ENCODE data around the gene RBM19. TPM values are rescaled to one million over a fixed set of nuclear protein-coding genes. Genes with fewer than 3 reads are reported as not detected.

Gene RBM19
- total RNA-seq, 1 experiment from 2014 or later = 40.2 TPM

DNA sequence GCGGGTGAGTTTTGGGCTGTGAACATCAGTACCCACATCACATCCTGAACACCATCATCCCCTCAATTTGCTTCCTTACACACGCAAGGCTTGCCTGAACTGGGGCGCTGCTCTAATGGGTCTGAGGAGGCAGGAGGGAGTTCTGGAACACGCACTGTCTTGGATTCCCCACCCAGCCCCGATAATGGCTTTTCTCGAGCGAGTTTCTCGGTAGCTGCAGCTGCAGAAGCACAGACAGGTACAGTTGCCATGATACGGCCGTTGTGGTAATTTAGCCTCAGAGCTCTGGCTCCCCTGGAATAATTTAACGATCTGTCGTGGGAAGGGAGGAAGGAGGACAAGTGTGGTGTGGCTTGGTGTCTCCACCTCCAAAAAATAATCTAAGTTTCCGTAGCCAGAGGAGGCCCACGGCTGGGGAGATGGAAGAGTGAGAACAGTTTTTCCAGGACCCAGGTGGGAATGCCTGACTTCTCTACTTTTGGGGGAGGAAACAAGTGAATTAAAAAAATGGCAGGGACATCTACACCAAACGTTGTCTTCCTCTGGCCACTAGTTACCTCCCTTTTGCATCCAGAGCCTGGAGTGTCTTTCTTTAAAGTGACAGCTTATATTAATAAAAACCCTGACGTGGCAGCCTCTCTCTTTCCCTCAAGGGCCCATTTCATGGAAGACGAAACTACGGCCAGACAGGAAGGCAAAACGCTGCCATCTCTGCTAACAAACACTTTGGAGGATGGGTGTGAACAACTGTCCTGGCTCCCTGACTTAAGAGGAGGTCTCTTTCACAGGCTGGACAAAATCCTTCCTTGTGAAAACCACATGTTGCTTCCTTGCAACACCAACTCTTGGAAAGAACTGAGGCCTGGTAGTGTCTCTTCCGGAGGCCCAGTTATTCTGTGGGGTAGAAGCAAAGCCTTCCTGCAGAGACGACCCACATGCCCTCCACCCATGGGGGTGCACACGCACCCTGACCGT is 84.8 kb downstream of the RBM19 start:
- no peak for DNase-seq (ENCODE audit: low spot score)

DNA sequence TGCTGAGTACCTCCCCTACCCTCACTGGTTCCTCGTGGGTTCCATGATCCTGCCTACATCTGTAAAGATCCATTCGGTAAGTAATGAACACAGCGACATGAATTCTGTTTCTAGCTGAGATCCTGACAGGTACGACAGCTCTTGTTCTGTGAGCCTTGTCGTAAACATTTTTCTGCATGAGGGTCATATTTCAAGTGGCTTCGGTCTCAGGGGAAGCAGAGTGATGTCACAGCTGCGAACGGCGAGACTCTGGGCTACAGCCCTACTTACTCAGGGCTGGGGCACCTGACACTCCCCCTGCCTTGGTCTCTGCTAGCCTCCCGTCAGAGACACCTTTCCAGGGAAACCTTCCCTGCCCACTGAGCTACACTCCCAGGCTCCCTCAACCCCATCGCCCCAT is 85.8 kb downstream of the RBM19 start:
- DNase-seq (ENCODE audit: low spot score) = no peak

DNA sequence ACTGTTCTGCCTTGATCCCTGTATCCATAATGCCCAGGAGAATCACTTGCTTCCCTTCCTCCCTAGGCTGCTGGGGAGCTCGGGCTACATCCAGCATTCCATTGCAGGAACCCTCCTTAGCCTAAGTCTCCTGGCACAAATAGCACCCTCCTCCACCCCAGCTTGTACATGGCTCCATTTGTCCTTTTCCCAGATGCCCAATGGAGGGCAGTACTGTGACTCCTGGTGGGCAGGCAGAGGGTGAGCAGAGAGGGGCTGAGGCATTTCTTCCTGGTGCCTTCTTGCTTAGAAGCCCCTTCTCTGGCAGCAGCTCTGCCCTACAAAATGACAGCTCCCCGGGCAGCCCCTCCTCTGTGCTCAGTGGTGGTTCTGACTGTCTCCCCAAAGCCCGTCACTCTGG is 86.5 kb downstream of the RBM19 start:
- no peak for DNase-seq (ENCODE audit: low spot score)

DNA sequence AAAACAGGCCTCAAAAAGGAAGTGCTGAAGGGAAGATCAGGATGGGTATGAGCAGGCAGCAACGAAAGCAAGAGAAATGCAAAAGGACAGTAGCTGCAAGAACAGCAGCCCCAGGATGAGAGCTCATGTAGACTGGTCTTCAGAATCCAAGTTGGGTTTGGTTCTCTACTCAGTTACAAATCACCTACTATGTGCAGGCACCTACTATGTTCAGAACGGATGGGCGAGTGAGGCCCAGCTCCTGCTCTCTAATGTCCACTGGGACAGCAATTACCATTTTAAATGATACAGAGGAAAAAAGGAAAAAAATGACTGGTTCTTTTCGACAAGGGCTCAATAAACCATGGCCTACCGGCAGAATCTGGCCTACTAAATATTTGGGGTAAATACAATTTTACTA is 88.5 kb downstream of the RBM19 start:
- no peak for DNase-seq (ENCODE audit: low spot score)

DNA sequence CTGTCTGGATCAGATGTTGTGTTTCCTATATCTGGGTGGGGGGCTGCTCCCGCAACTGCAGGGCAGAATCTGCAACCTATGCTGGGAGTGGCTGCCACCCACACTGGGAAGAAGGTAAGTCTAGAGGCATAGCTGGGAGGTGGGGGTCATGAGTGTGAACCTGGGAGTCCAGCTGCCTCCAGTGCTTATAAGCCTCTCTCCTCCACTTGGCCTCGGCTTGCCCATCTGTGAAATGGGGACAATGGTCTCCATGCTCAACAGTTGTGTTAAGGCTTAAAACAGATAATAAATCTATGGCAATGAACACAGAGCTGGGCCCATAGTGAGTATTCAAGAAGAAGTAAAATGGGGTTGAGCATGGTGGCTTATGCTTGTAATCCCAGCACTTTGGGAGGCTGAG is 90.0 kb downstream of the RBM19 start:
- no peak for DNase-seq (ENCODE audit: low spot score)

DNA sequence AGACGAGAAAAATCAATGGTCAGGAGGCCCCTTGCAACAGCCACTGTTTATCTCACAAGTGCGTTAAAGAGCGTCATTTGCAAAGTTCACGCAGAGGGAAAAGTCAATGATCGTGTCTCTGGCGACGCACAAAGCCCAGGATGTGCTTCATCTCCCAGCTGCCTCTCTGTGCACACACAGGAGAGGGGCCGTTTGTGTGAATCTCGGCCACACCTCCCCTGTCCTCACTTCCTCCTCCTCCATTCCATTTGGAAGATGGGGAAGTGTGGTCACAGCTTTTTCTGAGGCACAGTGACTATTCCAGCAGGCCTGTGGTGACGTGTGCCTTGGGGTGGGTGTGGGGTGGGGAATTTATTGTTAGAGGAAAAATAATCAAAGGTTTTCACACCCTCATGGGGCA is 90.4 kb downstream of the RBM19 start:
- no peak for DNase-seq (ENCODE audit: low spot score)

DNA sequence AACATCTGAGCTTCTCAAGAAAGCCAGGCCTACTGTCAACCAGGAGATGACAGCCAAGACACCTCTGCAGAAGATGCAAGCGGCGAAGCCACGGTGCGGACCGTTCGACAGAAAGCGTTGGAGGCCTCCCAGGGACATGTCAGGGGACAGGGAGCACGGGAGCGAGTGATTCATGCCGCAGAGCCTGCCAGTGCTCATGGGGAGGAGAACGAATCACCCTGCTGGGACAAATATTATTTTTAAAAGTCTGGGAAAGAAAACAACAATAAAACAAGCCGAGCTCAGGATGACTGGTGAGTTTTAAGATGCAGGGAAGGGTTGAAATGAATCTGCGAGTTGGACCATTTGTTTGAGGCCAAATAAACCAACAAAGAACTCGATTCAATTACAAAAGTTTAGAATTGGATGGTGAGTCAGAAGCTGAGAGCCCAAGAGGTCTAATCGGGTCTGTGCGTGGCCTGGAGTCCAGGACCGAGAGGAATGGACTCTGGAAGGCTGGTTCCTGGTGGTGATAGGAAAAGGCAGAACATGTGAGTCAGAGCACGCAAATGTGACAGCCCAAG is 91.0 kb downstream of the RBM19 start:
- DNase-seq (ENCODE audit: low spot score) = no peak

DNA sequence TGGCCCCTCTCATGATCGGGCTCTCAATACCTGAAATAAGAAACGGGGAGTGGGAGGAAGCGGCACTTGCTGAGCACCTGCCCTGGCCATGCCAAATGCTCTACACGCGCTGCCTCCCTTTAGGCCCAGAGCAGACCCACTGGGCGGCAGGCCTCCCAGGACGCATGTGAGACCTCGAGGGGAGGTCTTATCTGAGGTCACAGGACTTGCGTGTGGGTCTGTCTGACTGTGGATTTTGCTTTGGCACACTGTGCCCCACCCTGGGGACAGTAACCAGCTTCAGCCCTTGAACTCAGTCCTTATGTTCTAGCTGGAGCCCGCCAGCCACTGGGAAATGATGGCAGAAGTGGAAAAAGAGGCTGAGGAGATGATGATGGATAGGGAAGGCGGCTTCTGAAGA is 91.8 kb downstream of the RBM19 start:
- DNase-seq (ENCODE audit: low spot score) = no peak

DNA sequence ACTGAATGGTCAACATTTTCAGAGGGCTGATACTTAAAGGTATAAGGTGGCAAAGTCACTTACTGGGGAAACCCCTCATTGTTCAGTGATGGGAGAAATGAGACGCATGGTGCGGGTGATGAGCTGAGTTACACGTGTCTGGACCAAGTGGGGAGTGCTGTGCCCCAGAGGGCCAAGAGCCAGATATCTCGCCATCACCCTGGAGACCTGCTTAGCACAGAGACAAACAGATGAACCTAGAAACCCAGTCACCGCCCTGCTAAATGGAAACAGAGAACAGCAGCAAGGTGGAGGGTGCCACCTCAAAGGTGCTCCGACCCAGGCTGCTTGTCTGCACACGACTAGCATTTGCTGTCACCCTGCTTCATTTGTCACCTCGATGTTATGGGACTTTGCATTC is 92.4 kb downstream of the RBM19 start:
- DNase-seq (ENCODE audit: low spot score) = no peak

DNA sequence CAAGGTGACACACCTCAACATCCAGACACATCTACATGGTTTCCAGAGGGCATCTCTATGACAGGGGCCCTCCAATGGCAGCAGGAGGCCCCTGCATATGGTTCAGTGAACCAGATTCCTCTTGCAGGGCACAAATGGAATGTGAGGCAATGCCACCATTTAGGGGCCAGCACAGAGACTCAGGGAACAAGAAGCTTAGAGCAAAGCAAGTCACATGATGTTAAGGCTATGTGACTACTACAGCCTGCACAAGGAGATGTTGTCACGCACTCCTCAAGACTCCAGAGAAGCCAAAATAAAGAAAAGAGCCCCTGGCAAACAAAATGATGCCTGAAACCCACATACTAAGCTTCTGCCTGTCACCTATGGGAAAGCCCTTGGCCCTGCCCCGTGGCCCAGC is 95.2 kb downstream of the RBM19 start:
- no peak for DNase-seq (ENCODE audit: low spot score)

DNA sequence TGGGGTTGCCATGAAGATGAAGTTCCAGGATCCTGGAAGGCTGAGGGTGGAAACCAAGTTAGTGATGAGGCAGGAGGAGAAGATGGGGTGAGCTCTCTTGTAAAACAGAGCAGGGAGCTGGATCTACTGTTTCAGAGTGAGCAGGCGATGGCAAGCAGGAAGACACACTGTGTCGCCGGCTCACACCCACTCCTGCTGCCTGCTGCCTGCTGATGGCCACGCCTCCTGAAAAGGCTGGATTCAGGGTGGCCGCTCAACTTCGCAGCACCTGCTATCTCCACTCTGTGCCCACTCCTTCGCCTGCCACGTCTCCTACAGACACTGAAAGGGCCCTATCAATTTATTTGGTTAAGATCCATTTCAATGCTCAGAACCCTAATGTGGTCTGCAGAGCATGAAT is 96.1 kb downstream of the RBM19 start:
- no peak for DNase-seq (ENCODE audit: low spot score)

DNA sequence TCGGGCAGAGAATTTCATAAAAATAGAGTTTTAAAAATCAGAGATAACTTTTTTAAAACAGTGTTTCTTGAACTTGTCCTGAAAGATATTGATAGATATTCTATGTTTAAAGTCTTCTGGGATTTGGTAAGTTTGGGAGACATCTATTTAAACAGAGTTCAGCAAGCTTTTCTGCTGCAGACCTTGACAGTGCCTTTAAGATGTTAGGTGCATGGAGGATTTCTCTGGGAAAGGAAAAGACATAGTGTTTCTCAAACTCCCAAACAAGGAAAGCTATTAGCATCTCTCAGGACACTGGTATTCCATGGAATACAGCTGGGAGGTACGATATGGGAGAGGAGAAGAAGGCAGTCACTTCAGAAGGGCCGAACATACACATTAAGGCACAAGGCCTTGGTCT is 97.8 kb downstream of the RBM19 start:
- DNase-seq (ENCODE audit: low spot score) = no peak

DNA sequence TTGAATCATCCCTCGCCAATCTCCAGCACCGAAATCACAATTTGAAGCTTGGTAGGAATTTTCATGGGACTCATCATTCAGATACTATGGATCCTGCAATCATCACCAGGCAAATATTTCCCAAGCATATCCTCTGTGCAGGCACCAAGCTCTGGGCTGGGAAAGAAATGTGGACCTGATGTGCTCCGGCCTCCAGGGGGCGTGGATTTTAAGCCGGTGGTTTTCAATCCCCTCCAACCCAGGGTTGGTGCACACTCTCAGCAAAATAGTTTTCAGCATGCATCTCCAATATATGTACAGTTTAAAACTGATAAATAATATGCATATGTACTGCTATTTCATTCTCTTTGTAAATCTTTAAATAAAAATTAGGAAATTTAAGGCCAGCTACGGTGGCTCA is 98.9 kb downstream of the RBM19 start:
- no peak for DNase-seq (ENCODE audit: low spot score)

DNA sequence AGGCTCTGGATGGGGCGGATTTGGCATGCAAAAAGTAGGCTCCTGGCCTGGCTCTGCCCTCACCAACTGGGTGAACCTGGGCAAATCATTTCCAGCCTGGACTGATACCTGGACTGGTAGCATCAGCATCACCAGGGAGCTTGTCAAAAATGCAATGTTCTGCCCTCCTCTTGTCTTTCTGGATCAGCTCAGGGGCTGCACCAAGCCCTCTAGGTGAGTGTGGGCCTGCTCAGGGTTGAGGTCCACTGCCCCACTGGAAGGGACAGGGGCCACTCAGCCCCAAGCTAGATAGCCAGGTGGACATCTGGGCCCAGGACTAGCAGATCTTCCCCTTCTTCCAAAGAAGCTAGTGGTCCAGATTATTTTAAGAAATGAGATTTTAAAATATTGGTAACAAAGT is 99.6 kb downstream of the RBM19 start:
- no peak for DNase-seq (ENCODE audit: low spot score)

DNA sequence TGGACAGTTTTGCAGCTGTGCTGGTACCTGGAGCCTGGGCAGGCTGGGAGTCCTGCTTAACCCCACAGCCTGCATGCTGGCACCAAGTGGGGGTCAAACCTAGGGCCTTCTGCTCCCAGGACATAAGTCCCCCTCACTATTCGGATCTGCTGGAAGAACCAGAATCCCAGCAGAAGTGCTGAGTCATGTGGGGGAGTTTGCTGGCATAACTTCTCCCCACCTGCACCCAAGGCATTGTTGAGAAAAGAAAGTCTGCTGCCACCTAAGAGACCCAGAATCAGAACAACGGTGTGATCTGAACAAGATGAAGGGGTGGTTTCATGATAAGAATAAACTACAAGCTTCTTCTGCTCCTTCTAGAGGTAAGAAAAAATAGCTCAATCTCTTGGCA is 102.7 kb downstream of the RBM19 start:
- no peak for DNase-seq (ENCODE audit: low spot score)

DNA sequence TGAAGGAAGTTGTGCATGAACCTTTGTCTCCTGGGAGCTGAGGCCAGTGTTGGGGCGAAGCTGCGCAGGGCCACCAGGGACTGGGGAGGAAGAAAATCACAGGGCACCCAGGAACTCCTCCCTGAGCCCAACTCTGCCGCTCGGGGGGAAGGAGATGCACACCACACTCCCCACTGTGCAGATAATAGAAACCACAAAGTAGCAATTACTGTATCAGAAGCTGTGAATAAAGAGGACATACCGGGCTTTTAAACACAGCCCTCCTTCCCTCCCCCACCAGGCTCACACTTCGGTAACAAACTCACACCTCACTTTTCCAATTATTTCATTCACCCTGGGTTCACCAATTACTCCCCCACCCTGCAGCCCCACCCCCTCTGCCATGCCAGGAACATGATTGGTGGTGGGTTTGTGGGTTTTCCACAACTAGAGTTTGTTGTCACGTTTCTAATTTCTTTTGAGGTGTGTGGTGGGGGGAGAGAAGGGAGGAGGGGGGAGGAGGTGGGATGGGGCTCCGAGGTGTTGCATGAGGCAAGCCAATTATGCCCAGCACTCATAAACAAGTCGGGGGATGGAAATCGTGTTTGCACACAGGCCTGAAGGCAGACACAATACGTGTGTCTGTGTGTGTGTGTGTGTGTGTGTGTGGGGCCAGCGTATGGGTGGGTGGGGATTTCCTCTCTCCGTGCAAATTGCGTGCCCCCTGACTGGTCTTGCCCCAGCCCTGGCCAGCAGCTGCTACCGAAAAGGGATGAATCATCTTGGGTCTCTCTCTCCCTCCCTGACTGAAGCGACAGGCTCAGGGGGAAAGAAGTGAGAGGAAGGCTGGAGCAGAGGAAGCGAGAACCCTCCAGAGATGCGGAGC is 103.3 kb downstream of the RBM19 start:
- DNase-seq (ENCODE audit: low spot score) = no peak

DNA sequence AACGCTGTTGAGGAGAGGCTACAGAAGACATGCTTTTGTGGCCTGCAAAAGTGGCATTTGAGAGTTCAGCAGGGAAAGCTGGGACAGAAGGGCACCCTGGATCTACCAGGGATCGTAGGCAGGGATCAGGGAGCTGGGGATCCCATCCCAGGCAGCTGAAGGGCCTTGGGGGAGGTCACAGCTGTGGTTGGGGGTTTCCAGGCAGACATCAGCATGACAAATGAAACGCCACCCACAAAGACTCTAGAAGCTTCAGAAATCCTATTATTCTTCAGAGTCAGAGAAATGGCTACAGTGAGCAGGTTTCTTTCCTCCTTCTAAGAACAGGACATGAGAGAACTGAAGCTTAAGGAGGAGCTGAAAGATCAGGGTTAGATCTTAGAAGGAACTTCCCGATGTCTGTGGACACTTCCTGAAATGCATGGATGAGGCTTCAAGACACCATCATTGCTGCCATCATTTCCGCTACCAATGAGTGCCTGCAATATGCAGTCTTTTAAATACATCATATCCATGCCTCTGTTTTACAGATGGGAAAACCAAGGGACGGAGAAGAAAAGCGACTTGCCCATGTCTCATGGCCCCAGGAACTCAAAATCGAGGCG is 104.3 kb downstream of the RBM19 start:
- DNase-seq (ENCODE audit: low spot score) = no peak

DNA sequence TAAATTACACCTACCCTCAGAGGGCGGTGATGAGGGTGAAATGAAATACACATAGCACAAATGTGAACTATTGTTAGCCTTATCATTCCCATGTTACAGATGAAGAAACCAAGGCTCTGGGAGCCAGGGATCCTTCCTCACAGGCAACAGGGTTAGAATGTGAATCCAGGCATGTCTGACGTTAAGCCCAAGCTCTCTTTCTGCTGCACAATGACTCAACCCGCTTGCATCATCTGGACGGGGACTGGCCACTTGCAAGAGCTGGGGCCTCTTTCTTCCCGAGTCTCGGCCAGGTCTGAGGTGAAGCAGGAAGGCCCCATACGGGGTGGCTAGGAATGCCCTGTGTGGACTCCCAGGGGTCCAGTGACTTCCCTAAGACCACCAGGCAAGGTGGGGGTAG is 105.2 kb downstream of the RBM19 start:
- no peak for DNase-seq (ENCODE audit: low spot score)

DNA sequence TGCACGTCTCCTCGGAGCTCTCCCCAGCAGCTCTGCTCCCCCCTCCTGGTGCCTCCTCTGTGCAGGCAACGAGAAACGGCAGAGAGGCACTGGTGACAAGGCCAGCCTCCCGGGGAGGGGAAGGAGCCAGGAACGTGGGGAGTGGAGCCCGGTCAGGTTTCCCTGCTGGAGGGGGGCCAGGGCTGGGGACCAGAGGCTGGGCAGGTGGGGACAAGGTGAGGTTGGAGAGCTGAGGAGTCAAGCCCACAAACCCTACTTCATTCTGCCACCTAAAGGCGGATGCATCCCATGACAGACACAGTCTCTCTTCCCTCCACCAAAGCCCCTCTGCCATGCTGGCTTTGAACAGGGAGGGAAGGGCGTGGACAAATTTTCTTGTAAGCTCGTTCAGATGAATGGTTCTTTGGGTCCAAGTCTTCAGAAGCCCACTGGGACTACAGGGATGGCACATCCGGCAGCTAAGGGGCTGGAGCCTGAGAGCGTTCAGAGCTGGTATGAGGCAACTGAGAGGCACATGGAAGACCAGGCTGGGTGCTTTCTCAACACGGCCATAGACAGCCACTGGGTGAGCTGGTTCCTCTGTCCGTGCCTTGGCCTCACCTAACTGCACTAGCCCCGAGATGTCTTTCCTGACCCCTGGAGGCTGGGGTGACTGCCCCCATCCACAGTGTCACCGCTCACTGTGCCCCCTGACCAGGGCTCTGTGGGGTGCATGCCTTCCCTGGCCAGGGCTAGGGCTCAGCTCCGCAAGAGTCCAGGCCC is 105.9 kb downstream of the RBM19 start:
- DNase-seq (ENCODE audit: low spot score) = no peak

DNA sequence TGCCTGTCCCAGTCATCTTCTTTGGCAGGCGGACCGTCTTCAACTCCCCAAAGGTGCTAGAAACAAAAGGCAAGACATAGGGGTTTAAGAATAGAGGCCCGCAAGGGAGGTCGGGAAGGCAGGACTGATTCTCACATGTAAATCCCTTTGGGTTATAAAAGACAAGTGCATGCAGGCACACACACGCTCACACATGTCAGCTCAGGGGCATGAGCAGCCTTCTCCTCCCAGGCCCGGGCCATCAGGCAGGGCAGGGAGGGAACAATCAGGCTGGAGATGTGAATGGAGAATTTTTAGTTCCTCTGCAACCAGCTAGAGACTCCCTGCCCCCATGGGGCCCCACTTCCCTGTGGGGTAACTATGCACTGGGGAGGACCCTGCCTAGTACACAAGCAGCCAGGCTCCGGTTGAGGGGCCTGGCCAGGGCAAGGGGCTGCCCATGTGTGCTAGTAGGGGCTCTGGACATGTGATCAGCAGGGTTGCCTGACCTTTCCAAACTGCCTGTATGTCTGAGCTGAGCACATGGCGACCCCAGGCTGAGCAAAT is 107.2 kb downstream of the RBM19 start:
- no peak for DNase-seq (ENCODE audit: low spot score)

DNA sequence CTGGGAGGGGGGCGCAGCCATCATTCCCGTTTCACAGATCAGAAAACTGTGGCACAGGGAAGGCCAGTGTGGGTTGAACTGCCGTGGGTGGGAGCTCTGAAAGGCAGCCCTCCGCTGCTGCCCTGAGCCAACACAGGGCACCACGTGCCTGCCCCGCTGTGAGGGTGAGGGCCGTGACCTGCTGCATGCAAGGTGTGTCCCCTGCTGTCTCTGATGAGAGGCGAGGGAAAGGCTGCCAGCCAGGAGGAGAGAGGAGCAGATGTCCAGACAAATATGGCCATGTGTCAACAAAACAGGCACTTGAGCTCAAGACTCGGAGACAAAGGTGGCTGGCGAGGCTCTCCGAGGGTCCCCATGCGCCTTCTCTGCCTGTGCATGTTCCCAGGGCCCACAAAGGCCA is 108.8 kb downstream of the RBM19 start:
- DNase-seq (ENCODE audit: low spot score) = no peak

Measured in HT-29 (cell line).